HG02610 (cell line): ENCODE data around the gene PIK3C2G.
"Not testable (repeated sequence)": the region's sequence is repeated elsewhere in the genome, so short reads cannot be mapped to it uniquely, and the experiment has no call there.

Experiments
- ATAC-seq: cut with Tn5 transposase; IDR thresholded peaks from one replicate; pipeline ENCODE4 v1.9.1; 2021; ENCODE audit warnings: mild to moderate bottlenecking, moderate library complexity; ENCODE audit not compliant: unreplicated experiment

The PIK3C2G gene

GRCh38 chr12:18468246-18469075, 207.1 kb downstream of the PIK3C2G start:
- no peak for ATAC-seq

GRCh38 chr12:18470251-18470650, 208.9 kb downstream of the PIK3C2G start:
- ATAC-seq: no peak

- ATAC-seq: no peak
These were observed 211.0 kb downstream of the PIK3C2G start for GRCh38 chr12:18472304-18472703.

- no peak for ATAC-seq
These were observed 211.5 kb downstream of the PIK3C2G start for GRCh38 chr12:18472806-18473205.

- ATAC-seq: no peak
These were observed 215.5 kb downstream of the PIK3C2G start for GRCh38 chr12:18476861-18477260.

DNA sequence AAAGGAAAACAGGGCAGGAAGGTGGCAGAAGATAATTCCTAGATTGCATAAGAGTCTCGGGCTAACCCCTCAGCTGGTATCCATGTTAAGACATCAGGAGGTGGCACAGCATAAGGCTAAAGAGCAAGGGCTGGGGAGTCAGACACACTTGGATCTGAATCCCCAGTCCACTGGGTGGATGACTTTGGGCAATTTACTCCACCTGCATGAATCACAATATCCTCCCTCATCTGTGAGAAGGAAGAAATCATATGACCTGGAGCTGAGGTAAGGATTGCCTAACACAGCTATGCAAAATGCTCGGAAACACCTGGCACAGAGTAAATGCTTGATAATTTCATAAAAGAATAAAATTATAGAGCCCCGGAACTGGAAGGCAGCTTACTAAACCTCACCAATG, 217.9 kb downstream of the PIK3C2G start:
- no peak for ATAC-seq

DNA sequence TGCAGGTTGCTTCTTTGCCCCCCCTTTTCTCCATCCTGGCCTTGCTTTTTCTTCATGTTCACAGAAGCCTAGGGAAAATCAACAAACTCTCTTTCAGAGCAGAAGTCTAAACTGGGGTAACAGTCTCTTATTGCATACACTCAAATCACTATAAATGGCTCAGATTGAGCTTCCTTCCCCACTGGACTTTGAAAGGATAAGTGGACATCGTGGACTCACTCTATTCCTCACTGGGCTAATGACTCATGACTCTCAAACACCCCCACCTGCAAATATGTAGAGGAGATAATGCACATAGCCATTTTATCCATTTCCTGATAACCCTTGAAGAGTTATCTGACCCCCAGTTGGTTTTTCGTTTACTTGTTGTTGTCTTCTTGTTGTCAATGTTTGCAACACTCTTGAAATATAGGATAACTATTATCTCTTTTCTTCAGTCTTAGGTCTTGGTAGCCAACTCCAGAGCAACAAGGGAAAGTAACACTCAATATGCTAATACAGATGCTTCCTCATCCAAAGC, 221.3 kb downstream of the PIK3C2G start:
- no peak for ATAC-seq

- no peak for ATAC-seq
These were observed 222.5 kb downstream of the PIK3C2G start for GRCh38 chr12:18483698-18484325.

GRCh38 chr12:18486036-18486435, 224.7 kb downstream of the PIK3C2G start:
- no peak for ATAC-seq

GRCh38 chr12:18487509-18487908, 226.2 kb downstream of the PIK3C2G start:
- ATAC-seq: no peak

GRCh38 chr12:18492372-18493025, 231.2 kb downstream of the PIK3C2G start:
- no peak for ATAC-seq

DNA sequence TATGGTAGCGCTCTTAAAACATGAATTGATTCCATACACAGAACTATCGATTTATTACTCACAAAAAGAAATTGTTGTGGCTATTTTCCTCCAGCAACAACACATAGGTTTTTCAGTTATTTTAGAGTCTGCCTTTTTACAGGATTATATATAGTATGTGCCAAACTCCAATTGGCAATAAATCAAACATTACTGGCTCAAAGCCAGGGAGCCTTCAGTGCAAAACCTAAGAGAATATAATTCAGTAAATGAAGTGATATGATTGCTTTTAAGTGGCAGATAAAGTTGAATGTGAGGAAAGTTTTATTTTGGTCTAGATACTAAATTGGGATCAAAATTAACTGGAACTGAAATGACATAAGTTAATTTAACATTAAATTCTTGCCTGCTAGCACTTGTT, 234.8 kb downstream of the PIK3C2G start:
- ATAC-seq: no peak

DNA sequence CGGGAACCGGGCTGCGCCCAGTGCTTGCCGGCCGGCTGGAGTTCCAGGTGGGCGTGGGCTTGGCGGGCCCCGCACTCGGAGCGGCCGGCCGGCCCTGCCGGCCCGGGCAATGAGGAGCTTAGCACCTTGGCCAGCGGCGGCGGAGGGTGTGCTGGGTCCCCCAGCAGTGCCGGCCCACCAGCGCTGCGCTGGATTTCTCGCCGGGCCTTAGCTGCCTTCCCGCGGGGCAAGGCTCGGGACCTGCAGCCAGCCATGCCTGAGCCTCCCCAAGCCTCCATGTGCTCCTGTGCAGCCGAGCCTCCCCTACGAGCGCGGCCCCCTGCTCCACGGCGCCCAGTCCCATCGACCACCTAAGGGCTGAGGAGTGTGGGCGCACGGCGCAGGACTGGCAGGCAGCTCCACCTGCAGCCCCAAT, 238.8 kb downstream of the PIK3C2G start:
- not testable (repeated sequence) for ATAC-seq

DNA sequence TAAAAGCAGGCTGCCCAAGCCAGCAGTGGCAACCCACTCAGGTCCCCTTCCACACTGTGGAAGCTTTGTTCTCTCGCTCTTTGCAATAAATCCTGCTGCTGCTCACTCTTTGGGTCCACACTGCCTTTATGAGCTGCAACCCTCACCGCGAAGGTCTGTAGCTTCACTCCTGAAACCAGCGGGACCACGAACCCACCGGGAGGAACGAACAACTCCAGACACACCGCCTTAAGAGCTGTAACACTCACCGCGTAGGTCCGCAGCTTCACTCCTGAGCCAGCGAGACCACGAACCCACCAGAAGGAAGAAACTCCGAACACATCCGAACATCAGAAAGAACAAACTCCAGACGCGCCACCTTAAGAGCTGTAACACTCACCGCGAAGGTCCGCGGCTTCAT, 239.4 kb downstream of the PIK3C2G start:
- not testable (repeated sequence) for ATAC-seq

- no peak for ATAC-seq
These were observed 241.2 kb downstream of the PIK3C2G start for GRCh38 chr12:18502422-18502968.

GRCh38 chr12:18521461-18521860, 260.1 kb downstream of the PIK3C2G start:
- ATAC-seq: no peak

- ATAC-seq: no peak
These were observed 261.5 kb downstream of the PIK3C2G start for GRCh38 chr12:18522806-18523205.

- ATAC-seq: not testable (repeated sequence)
These were observed 281.2 kb downstream of the PIK3C2G start for GRCh38 chr12:18542497-18542896.

DNA sequence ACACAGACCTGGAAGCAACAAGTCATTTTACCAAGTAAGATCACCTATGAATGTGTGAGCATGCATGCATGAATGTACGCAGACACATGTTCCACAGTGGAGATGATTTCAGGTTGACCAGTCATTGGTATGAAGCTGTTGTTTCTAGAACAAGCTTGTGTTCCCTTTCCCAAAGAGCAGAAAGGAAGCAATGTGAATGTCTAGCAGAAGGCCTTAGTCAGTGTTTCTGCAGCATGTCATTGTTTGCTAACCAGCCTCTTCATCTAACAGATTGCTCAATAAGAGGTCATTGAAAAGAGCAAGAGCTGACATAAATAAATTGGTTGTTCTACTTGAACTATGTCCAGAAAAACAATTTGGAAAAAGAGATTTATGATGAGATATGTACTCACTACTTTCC, 285.1 kb downstream of the PIK3C2G start:
- no peak for ATAC-seq

DNA sequence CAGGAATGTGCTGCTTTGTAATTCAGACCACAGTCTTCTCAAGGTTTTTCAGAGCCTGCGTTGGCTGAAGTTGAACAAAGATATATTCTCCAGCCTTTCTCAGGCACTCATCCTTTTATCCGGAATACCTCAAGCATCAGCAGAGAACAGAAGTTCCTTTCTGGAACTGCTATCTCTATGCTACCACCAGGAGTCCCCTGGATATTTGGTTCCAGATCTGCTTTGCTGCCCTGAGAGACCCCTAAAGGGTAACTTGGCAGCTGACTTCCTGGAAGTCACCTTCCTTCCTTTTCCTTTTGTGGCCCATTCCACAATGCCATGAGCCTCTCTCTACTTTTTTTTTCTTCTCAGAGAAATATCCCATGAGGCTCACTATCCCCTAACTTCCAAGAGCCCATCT, 288.3 kb downstream of the PIK3C2G start:
- ATAC-seq: no peak

- ATAC-seq: no peak
These were observed 289.8 kb downstream of the PIK3C2G start for GRCh38 chr12:18551106-18551505.
